Neural progenitor cell (in vitro differentiated cells): ENCODE measurements around the gene NFIA.

Source experiments
- CTCF ChIP-seq: fragments of 200-600 bp; sonication (generic); IDR thresholded peaks from 2 replicates; pipeline ENCODE4 v1.5.1; 2017; ENCODE audit warnings: antibody characterized with exemption, mild to moderate bottlenecking
- EZH2 ChIP-seq: fragments of 200-600 bp; sonication (generic); IDR thresholded peaks from 2 replicates; pipeline ENCODE4 v1.6.1; 2017; ENCODE audit warnings: antibody characterized with exemption, mild to moderate bottlenecking, moderate library complexity
- EZH2phosphoT487 ChIP-seq: fragments of 200-600 bp; sonication (generic); IDR thresholded peaks from 2 replicates; pipeline ENCODE4 v1.6.1; 2017; ENCODE audit warnings: antibody characterized with exemption

GRCh38 chr1:61184040-61184713 lies 101.8 kb downstream of the NFIA start:
- TF ChIP-seq CTCF (no peak), EZH2phosphoT487 (no peak), EZH2 (no peak)
